ENCODE results near the gene KIAA0513.

KIAA0513 gene

DNA sequence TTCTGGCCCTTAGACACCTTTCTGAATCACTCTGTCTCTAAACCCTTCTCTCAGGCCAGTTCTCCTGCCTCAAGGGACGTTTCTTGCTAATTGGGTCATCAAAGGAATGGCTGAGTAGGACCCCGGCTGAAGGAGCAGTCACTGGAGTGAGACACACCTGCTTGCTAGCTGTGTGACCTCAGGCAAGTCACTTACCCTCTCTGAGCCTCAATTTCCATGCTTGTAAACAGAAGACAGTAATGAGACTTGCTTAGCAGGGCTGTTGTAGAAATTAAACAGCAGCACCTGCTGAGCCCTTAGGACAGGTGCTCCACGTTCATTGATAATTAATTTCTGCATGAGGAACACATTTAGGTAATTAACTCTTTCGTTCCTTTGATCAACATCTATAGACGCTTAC, 77.9 kb downstream of the KIAA0513 start:
- Histone ChIP-seq H3K9me3 (ENCODE audit: control insufficient read depth, low read length) (no peaks in the 10 kb centered on the region), H3K9ac (no peak overlapping the region), H3K27ac (no peak overlapping the region), H3K79me2 (no peaks in the 10 kb centered on the region), H3K4me1 (no peaks in the 10 kb centered on the region), H3K36me3 (ENCODE audit: control insufficient read depth, insufficient read depth, low read length) (no peaks in the 10 kb centered on the region), H2AFZ (no peak overlapping the region), H3K27me3 (ENCODE audit: control insufficient read depth, insufficient read depth, low read length) (no peaks in the 10 kb centered on the region), H3K4me2 (ENCODE audit: low read length) (no peak overlapping the region), H3K4me3 (ENCODE audit: low read depth, low read length) (no peak overlapping the region)
- TF ChIP-seq, protein P1, sequence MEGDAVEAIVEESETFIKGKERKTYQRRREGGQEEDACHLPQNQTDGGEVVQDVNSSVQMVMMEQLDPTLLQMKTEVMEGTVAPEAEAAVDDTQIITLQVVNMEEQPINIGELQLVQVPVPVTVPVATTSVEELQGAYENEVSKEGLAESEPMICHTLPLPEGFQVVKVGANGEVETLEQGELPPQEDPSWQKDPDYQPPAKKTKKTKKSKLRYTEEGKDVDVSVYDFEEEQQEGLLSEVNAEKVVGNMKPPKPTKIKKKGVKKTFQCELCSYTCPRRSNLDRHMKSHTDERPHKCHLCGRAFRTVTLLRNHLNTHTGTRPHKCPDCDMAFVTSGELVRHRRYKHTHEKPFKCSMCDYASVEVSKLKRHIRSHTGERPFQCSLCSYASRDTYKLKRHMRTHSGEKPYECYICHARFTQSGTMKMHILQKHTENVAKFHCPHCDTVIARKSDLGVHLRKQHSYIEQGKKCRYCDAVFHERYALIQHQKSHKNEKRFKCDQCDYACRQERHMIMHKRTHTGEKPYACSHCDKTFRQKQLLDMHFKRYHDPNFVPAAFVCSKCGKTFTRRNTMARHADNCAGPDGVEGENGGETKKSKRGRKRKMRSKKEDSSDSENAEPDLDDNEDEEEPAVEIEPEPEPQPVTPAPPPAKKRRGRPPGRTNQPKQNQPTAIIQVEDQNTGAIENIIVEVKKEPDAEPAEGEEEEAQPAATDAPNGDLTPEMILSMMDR (IDR thresholded peaks at IDR 0.05) = no peak

DNA sequence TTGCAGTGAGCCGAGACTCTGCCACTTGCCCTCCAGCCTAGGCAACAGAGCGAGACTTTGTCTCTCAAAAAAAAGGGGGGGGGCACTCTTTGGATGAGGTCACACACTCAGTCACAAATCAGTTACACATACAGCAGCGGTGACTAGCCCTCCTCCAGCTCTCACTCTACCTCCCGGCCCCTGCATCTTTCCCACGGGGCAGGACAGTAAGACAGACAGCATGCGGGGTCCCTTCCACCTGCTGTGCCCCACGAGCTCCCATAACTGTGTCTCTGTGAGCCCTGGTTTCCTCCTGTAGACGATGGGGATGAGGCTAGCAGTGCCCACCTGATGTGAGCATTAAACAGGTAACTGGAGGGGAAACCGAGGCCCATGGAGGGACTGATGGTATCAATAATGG, 79.5 kb downstream of the KIAA0513 start:
- H3K4me1 ChIP-seq = no peaks in the 10 kb centered on the region
- no peak overlapping the region for H2AFZ ChIP-seq
- no peaks in the 10 kb centered on the region for H3K79me2 ChIP-seq
- H3K9ac ChIP-seq = no peak overlapping the region
- TF ChIP-seq, protein P1 (IDR thresholded peaks at IDR 0.05) = no peak
- no peak overlapping the region for H3K27ac ChIP-seq
- H3K4me3 ChIP-seq (ENCODE audit: low read depth, low read length) = no peak overlapping the region
- no peaks in the 10 kb centered on the region for H3K9me3 ChIP-seq (ENCODE audit: control insufficient read depth, low read length)
- no peak overlapping the region for H3K4me2 ChIP-seq (ENCODE audit: low read length)
- H3K36me3 ChIP-seq (ENCODE audit: control insufficient read depth, insufficient read depth, low read length) = no peaks in the 10 kb centered on the region
- H3K27me3 ChIP-seq (ENCODE audit: control insufficient read depth, insufficient read depth, low read length) = no peaks in the 10 kb centered on the region

DNA sequence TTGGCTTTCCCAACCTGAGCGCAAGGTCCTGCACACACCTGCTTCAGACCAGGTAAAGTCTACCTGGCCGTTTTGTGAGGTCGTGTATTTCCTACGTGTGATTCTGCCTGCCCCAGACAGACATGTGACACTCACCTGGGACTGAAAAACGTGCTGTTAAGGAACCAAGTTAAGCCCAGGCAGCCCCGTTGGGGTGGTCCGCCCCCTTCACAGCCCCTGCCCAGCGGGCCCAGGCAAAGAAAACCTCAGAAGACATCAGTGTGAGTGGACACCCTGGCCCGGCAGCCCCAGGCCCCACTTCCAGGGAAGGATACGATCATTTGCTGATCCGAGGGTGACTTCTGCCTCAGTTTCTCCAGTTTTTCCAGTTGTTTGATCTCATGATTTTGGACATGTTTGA, 79.9 kb downstream of the KIAA0513 start:
- Histone ChIP-seq H3K27me3 (ENCODE audit: control insufficient read depth, insufficient read depth, low read length) (no peaks in the 10 kb centered on the region), H2AFZ (no peak overlapping the region), H3K79me2 (no peaks in the 10 kb centered on the region), H3K9ac (no peak overlapping the region), H3K36me3 (ENCODE audit: control insufficient read depth, insufficient read depth, low read length) (no peaks in the 10 kb centered on the region), H3K4me3 (ENCODE audit: low read depth, low read length) (no peak overlapping the region), H3K4me2 (ENCODE audit: low read length) (no peak overlapping the region), H3K4me1 (no peaks in the 10 kb centered on the region), H3K27ac (no peak overlapping the region), H3K9me3 (ENCODE audit: control insufficient read depth, low read length) (no peaks in the 10 kb centered on the region)
- TF ChIP-seq, protein P1 (IDR thresholded peaks at IDR 0.05) = no peak

DNA sequence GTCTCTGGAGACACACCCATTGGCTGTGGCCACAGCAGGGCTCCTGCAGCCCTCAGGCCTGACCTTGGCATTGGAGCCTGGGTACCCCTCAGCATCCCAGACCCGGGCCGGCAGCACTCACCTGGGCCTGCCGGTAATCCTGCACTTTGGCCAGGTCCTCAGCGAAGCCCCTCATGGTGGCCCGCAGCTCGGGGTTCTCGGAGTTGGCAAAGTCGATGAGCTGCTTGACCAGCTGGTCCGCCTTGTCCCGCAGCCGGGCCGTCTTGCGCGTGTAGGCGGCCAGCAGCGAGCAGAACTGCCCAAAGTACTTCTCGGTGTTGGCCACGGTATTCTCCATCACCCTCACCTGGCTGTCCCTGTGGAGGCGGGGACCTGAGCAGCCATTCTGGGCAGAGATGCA, 82.5 kb downstream of the KIAA0513 start:
- Histone ChIP-seq H3K4me3 (ENCODE audit: low read depth, low read length) (no peak overlapping the region), H3K9ac (no peak overlapping the region), H3K4me1 (no peaks in the 10 kb centered on the region), H3K27ac (no peak overlapping the region), H3K9me3 (ENCODE audit: control insufficient read depth, low read length) (no peaks in the 10 kb centered on the region), H3K36me3 (ENCODE audit: control insufficient read depth, insufficient read depth, low read length) (no peaks in the 10 kb centered on the region), H3K79me2 (no peaks in the 10 kb centered on the region), H3K4me2 (ENCODE audit: low read length) (no peak overlapping the region), H3K27me3 (ENCODE audit: control insufficient read depth, insufficient read depth, low read length) (no peaks in the 10 kb centered on the region), H2AFZ (no peak overlapping the region)
- TF ChIP-seq, protein P1 (IDR thresholded peaks at IDR 0.05) = no peak

DNA sequence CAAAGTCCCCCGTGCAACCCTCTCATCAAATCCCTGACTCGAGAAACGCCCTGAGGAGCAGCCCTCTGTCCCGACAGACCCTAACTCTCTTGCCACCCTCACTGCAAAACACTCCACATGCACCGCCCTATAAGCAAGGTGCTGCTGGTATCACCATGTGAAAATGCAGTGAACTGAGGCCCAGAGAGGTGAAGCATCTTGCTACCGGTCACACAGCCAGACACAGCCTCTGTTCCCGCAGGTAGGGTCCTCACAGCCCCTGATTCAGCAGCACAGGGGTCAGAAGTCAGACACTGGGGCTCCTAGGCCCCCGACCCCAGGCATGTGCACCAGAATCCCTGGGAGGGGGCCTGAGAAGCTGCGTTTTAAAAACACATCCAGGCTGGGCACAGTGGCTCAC, 83.6 kb downstream of the KIAA0513 start:
- TF ChIP-seq, protein P1 (IDR thresholded peaks at IDR 0.05) = no peak
- Histone ChIP-seq H3K36me3 (ENCODE audit: control insufficient read depth, insufficient read depth, low read length) (no peaks in the 10 kb centered on the region), H2AFZ (no peak overlapping the region), H3K4me2 (ENCODE audit: low read length) (no peak overlapping the region), H3K9me3 (ENCODE audit: control insufficient read depth, low read length) (no peaks in the 10 kb centered on the region), H3K79me2 (no peaks in the 10 kb centered on the region), H3K4me1 (no peaks in the 10 kb centered on the region), H3K27ac (no peak overlapping the region), H3K4me3 (ENCODE audit: low read depth, low read length) (no peak overlapping the region), H3K27me3 (ENCODE audit: control insufficient read depth, insufficient read depth, low read length) (no peaks in the 10 kb centered on the region), H3K9ac (no peak overlapping the region)
